ENCODE measurements around the gene WDR82.

- TF ChIP-seq EP300 (IDR thresholded peaks at IDR 0.05), result no peak
- no peak for TF ChIP-seq POLR2AphosphoS5 (IDR thresholded peaks at IDR 0.05)
- TF ChIP-seq CTCF (IDR thresholded peaks at IDR 0.05), result peak; percentile 84 to 95 (median 88)
Measured at GRCh38 chr3:52220380-52221026, 57.9 kb downstream of the WDR82 start.

All from upper lobe of left lung (tissue), 4 donors.